GM10266 (cell line): ENCODE measurements around the gene GRM5.
"Not testable (repeated sequence)": the region's sequence is repeated elsewhere in the genome, so short reads cannot be mapped to it uniquely, and the experiment has no call there.

ENCODE experiments used
- DNase-seq: peaks from one replicate; pipeline ENCODE4 v3.0.0; 2012; ENCODE audit errors: extremely low spot score
- CTCF ChIP-seq: IDR thresholded peaks from 2 replicates; pipeline ENCODE4 v1.5.1; 2012; ENCODE audit warnings: mild to moderate bottlenecking, low read depth; ENCODE audit not compliant: control insufficient read depth, insufficient read depth; ENCODE audit errors: missing control alignments

Gene GRM5

GRCh38 chr11:89021339-89021738 is 44.4 kb downstream of the GRM5 start:
- DNase-seq, result no peak
- TF ChIP-seq CTCF, result no peak

DNA sequence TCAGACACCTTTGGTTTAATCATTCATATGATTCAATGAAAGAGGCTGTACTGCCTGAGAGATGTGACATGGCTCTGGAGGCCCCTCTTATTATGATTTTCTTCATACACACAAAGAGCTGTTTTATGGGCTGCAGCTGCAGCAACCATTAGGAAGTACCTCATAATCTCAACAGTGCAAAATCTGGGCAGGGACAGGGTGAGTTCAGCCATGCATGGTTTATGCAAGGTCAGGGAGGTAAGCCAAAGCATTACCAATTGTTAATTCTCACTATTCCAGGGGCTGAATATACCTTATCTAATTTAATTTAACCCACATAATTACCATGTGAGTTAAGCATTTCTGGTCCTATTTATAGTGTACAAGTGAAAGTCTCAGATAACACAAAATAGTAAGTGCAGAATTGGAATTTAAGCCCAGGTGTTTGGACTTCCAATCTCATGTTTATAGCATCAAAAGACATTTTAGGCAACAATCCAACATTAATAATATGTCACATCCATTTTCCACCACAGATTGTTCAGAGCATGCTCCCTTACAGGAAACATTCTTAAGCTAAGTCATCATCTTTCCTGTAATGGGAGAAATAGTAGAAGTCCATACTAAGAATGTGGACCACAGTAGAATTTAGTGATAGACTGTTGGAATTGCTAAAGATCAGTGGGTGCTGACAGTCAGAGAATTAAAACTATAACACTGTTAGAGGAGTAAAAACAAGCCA is 45.8 kb downstream of the GRM5 start:
- DNase-seq, result not testable (repeated sequence)

- no peak for TF ChIP-seq CTCF
- no peak for DNase-seq
Observed at GRCh38 chr11:89016214-89016613, 49.6 kb downstream of the GRM5 start.

DNA sequence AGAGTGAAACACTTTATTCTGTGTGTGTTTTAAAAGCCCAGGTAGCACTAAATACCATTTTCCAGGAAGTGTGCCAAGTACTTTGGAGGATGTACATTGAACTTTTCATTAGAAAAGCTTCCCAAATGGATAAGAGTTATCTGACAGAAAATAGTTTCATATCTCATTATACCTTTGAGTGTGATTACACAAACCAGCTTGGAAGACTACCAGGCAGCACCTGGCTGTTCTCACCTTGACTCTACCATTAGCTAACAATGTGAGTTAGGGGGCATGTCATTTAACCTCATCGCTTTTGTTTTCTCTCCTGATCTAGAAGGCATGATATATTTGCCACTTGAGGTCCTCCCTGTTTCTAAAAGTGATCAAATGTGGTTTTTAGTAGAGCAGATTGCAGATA is 50.2 kb downstream of the GRM5 start:
- no peak for DNase-seq
- no peak for TF ChIP-seq CTCF

GRCh38 chr11:89000852-89001251 is 64.9 kb downstream of the GRM5 start:
- DNase-seq, result not testable (repeated sequence)

DNA sequence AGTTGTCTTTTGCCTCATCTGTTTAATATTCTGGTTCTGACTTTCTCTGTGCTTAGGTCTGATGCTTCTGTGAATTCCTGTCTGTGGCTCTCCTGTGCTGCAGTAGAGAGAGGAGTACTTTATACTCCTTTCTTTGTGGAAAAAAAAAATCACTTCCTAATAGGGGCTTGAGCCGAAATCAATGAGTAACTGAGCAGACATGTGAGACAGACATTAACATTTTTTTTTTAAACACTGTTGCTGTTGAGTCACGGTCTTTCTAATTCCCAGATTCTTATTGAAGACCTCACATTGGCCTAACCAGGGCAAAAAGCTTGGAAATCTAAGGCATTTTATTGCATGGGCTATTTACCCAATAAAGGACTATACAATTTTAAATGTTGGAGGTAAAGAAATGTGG is 86.1 kb downstream of the GRM5 start:
- no peak for TF ChIP-seq CTCF
- no peak for DNase-seq

GRCh38 chr11:88978992-88979391 is 86.8 kb downstream of the GRM5 start:
- not testable (repeated sequence) for DNase-seq

- DNase-seq, result not testable (repeated sequence)
Observed at GRCh38 chr11:88975441-88975840, 90.3 kb downstream of the GRM5 start.

DNA sequence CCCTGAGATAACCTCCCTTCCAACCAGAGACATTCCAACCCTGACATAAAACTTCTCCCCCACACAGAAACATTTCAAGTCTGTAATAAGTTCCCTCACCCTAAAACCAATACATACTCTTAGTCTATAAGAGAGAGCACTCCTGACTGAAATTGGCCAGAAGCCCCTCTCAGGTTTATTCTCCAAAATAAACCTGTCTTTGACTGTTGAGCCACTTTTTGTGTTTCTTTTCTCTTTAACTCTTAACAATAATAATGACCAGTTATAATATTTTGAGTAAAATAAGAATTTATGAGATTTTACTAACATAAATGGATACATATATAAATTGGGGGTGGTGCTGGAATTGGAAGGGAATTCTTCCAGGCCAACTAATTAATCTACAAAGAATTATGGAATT is 93.6 kb downstream of the GRM5 start:
- DNase-seq, result no peak
- no peak for TF ChIP-seq CTCF

GRCh38 chr11:88961621-88962020 is 104.2 kb downstream of the GRM5 start:
- not testable (repeated sequence) for DNase-seq

GRCh38 chr11:88959857-88960256 is 105.9 kb downstream of the GRM5 start:
- not testable (repeated sequence) for DNase-seq
